ENCODE data around the gene PPP1R9A.
"Not testable (repeated sequence)": the region's sequence is repeated elsewhere in the genome, so short reads cannot be mapped to it uniquely, and the experiment has no call there.

PPP1R9A gene

DNA sequence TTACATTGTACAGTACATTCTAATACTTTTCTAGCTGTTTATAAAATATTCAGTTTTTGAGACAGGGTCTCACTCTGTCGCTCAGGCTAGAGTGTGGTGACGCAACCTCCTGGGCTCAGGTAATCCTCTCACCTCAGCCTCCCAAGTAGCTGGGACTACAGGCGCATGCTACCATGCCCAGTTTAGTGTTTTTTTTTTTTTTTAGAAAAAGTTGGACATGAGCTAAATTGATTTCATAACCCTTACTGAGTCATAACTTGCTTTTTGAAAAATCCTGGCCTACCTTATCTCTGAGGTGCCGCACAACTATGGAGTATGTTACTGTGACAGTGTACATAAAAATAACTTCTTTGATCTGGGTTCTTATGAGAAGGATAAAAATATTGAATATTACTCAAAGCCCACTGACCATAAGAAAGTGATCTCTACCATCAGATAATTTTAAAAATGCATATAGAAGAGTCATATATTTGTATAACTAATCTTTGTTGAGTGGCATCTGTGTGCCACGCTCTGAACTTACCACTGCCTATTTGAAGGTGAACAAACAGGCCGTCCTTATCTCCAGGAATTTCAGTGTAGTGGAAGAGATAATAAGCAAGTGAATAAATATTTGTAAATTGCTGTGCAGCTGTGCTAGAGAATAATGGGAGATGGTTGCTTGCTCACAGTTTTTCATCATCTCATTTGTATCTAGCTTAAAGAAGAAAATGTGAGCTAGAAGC is 73.2 kb downstream of the PPP1R9A start:
- no peak for DNase-seq

DNA sequence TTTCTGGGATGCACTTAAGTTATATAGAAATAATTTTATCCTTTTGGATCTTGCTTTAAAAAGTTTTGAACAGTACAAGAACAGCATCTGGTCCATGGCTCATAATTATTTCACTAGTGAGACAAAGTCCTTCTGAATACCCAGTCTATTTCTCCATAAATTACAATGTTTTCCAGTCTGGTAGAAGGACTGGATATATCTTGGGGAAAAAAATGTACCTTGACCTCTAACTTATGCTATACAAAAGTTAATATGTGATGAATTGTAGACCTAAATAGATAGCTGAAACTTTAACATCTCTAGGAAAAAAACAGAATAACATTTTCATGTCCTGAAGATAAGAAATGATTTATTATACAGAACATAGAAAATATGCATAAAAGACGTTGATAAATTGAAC is 88.5 kb downstream of the PPP1R9A start:
- DNase-seq = no peak

GRCh38 chr7:94996369-94996768 is 89.0 kb downstream of the PPP1R9A start:
- no peak for DNase-seq

GRCh38 chr7:94997547-94997946 is 90.2 kb downstream of the PPP1R9A start:
- DNase-seq = no peak

GRCh38 chr7:94998266-94999068 is 91.1 kb downstream of the PPP1R9A start:
- DNase-seq = no peak

- DNase-seq = no peak
Measured at GRCh38 chr7:94999069-94999351, 91.6 kb downstream of the PPP1R9A start.

DNA sequence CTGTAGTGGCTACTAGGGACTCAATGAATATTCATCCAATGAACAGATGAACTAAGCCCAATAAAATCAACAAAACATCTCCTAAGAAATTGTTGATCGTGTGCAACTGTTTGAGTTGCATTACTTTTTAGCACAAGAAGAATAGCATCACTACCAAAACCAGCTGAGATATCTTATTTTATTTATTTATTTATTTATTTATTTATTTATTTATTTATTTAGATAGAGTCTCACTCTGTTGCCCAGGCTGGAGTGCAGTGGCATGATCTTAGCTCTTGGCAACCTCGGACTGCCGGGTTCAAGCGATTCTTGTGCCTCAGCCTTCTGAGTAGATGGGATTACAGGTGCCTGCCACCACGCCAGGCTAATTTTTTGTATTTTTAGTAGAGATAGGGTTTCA is 92.2 kb downstream of the PPP1R9A start:
- not testable (repeated sequence) for DNase-seq

DNA sequence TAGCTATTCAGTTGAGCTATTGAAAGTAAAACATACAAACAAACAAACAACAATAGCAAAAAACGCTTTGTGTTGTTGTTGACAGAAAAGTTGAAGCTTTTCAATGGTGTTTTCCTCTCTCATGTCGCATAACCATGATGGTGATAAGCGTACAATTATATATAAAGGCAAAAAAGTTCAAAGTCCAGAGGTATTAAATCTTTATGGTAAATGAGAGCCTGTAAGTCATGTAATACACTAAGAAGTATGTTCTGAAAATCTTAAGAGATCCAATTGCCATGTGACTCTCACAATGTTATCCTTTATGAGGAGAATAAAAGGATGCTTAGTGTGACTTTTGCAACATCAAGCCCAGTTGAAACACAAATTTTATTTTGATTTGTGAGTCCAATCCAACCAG is 93.9 kb downstream of the PPP1R9A start:
- no peak for DNase-seq

DNA sequence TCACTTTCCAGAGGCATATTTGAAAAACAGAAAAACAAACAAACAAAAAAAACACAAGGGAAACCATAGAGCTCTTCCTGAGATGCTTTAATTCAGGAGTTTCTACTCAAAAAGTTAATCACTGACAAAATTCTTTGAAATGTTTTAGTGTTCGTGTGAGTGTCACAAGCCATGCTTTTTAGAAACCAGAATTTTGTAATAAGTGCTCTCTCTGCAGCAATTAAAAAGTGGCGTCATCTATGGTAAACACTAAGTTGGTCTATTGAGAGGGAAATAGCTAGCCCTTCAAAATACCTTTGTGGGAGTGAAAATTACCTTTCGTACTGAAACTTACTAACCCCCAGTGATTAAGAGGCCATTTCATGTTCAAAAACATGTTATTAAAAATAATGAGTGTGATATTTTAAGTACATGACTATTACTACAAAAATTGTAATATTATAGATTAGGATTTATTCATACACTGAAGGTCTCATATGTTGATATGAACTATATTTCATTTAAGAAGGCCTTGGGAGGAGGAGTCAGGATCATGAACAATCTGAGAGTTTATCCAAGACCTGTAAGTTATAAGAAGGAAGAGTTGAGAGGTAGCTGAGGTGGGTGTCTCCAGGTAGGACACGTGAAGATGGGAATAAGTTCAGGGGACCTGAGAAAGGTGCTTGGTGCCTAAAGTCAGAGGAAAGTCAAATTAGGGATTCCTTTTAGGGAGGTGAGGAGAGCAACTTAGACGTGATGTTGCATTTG is 94.6 kb downstream of the PPP1R9A start:
- DNase-seq = no peak

- no peak for DNase-seq
Measured at GRCh38 chr7:95002775-95003174, 95.4 kb downstream of the PPP1R9A start.

DNA sequence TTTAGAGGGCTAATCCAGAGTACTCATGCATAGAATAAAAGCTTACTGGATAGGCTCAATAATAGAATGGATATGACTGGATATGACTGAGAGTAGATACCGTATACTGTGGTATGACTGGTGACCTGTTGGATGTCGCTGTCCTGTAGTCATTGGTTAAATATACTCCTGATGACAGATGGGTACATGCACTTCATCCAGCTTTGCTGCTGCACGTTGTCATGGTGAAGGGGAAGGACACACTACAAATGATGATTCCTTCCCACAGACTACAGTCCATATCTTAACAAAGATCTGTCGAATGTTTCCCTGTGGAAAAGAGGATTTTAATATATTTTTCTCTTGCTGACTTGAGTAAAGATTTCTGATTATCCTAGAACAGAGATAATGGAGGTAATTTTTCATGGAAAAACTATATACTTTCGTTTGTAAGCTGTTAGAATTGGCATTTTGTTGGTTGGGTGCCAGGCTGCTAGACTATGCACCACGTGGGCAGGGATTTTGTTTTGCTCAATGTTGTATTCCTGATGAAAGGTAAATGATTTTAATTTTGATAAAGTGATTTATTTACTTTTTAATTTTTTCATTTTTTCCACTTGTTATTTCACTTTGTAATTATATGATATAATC is 97.3 kb downstream of the PPP1R9A start:
- no peak for DNase-seq

- DNase-seq = no peak
Measured at GRCh38 chr7:95006010-95006409, 98.6 kb downstream of the PPP1R9A start.

- not testable (repeated sequence) for DNase-seq
Measured at GRCh38 chr7:95008773-95009172, 101.4 kb downstream of the PPP1R9A start.

DNA sequence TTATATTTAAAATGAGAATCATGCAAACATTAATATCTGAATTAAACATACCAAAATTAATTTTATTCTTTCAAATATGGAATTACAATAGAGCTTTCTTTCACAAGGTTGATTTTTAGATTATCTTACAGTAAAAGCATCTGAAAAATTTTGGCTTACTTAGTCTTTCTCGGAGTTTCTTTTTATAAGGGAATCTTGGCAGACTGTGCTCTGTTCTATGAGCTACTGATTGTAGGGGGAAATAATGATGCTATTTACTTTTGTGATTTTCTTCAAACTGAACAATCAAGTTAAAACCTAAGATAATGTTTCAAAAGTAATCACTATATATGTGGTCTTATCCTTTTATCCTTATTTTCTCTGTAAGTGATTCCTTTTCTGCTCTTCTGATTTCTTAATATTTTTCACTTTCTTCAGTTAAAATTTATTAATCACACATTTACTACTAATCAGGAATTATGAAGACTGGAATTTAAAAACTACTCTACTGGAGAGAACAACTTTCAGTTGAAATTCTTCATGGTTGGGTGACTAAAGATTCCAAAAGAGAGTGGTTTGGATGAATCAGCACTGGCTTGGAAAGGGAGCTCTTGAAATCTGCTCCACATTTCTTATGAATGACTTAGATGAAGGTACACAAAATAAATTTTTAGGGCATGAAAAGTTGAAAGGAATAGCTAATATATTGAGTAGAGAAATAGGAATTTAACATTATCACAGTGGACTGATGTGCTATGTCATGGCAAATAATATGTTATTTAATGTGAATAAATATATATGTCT is 103.9 kb downstream of the PPP1R9A start:
- no peak for DNase-seq

DNA sequence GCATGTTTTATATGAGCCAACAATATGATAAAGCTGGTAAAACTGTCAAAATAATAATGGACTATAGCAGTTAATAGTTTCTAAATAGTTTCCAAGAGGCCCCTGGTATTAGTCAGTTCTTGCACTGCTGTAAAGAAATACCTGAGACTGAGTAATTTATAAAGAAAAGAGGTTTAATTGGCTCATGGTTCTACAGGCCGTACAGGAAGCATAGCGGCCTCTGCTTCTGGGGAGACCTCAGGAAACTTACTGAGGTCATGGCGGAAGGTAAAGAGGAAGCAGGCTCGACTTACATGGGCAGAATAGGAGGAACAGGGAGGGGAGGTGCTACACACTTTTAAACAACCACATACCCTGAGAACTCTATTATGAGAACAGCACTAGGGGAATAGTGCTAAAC is 104.6 kb downstream of the PPP1R9A start:
- DNase-seq = no peak

DNA sequence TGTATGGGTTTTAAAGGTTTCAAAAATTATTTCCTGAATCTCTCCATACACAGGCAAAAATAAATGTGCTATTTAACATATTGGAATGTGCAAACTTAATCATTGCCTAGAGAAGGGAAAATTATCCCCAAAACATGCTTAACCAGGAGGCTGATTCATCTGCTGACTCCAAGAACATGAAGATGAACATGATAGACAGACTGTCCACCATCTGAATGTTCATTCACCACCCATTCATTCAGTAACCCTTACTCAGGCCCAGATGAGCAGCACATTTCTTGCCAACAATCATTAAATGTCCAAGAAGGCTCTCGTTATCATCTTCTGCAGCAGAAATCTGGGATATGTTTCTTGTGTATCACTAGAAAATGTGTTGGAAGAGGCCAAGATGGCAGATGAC is 110.6 kb downstream of the PPP1R9A start:
- DNase-seq = no peak

DNA sequence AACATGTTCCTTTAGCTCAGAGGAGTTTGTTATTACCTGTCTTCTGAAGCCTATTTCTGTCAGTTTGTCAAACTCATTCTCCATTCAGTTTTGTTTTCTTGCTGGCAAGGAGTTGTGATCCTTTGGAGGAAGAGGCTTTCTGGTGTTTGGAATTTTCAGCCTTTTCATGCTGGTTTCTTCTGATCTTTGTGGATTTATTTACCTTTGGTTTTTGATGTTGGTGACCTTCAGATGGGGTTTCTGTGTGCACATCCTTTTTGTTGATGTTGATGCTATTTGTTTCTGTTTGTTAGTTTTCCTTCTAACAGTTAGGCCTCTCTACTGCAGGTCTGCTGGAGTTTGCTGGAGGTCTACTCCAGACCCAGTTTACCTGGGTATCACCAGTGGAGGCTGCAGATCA is 118.6 kb downstream of the PPP1R9A start:
- no peak for DNase-seq

DNA sequence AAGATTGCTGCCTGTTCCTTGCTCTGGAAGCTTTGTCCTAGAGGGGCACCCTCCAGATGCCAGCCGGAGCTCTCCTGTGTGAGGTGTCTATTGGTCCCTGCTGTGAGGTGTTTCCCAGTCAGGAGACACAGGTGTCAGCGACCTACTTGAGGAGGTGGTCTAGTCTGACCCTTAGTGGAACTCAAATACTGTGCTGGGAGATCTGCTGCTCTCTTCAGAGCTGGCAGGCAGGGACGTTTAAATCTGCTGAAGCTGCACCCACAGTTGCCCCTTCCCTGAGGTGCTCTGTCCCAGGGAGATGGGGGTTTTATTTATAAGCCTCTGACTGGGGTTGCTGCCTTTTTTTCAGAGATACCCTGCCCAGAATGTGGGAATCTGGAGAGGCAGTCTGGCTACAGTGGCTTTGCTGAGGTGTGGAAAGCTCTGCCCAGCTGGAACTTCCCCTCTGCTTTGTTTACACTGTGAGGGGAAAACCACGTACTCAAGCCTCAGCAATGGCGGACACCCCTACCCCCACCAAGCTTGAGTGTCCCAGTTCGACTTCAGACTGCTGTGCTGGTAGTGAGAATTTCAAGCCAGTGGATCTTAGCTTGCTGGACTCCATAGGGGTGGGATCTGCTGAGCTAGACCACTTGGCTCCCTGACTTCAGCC is 119.2 kb downstream of the PPP1R9A start:
- no peak for DNase-seq

DNA sequence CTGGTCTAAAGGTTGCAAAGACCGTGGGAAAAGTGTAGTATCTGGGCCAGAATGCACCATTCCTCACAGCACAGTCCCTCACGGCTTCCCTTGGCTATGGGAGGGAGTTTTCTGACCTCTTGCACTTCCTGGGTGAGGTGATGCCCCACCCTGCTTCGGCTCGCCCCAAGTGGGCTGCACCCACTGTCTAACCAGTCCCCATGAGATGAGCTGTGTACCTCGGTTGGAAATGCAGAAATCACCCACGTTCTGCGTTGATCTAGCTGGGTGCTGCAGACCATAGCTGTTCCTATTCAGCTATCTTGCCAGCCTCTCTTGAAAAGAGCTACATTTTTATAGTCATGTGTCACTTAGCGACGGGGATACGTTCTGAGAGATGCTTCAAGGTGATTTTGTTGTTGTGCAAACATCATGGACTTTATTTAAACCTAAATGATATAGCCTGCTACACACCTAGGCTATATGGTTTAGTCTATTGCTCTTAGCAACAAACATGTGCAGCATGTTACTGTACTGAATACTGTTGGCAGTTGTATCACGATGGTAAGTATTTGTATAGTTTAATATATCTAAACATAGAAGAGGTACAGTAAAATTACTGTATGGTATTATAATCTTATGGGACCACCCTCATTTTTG is 120.0 kb downstream of the PPP1R9A start:
- no peak for DNase-seq

GRCh38 chr7:95028683-95029082 is 121.3 kb downstream of the PPP1R9A start:
- no peak for DNase-seq

- no peak for DNase-seq
Measured at GRCh38 chr7:95035295-95035694, 127.9 kb downstream of the PPP1R9A start.

DNA sequence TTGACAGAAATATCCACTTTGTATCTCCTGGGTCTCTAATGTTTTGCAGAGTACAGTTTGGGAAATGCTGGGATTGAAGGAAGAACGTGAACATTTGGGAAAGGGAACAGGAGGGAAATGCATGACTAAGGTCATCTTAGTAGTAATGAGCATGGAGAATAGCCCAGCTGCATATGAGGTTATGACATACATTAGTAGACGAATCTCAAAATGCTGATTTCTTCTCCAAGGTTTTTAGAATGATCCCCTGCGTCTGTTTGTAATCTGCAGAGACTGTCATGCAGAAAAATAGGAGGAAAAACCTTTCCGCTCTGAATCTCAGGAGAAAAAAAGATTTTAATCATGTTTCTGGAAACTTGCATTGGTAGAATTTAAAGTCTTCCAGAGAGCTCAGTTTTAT is 133.6 kb downstream of the PPP1R9A start:
- no peak for DNase-seq
